Astrocyte (in vitro differentiated cells and primary cell): ENCODE data around the gene ANO6. TPM values are rescaled to one million over a fixed set of nuclear protein-coding genes. Genes with fewer than 3 reads are reported as not detected.

ENCODE experiments used
- DNase-seq: peaks from one replicate; pipeline ENCODE4 v3.0.0-alpha.2; 2010; ENCODE audit warnings: low read depth
- FAIRE-seq: peaks from 2 replicates; lab custom pipeline; 2011; peaks lifted over from hg19 to GRCh38; lab: Jason Lieb, UNC
- H2AFZ ChIP-seq: 2 replicates; pipeline ENCODE4 v1.6.0; 2012; ENCODE audit warnings: low read depth, low read length, inconsistent platforms
- H3K27ac ChIP-seq: 2 replicates; pipeline ENCODE4 v1.5.1; 2011; ENCODE audit warnings: low read depth, low read length, inconsistent platforms
- H3K27me3 ChIP-seq: 2 replicates; pipeline ENCODE4 v1.6.0; 2011; ENCODE audit warnings: low read length, inconsistent platforms; ENCODE audit not compliant: insufficient read depth
- H3K36me3 ChIP-seq: 2 replicates; pipeline ENCODE4 v1.5.1; 2011; ENCODE audit warnings: low read length, inconsistent platforms; ENCODE audit not compliant: insufficient read depth
- H3K4me1 ChIP-seq: 2 replicates; pipeline ENCODE4 v1.5.1; 2011; ENCODE audit warnings: low read length, inconsistent platforms; ENCODE audit not compliant: insufficient read depth
- H3K4me2 ChIP-seq: 2 replicates; pipeline ENCODE4 v1.6.0; 2012; ENCODE audit warnings: low read length, inconsistent platforms
- H3K4me3 ChIP-seq: 2 replicates; pipeline ENCODE4 v1.5.1; 2011; ENCODE audit warnings: low read depth, mild to moderate bottlenecking, low read length, inconsistent platforms; ENCODE audit not compliant: insufficient read depth
- H3K79me2 ChIP-seq: 2 replicates; pipeline ENCODE4 v1.6.0; 2012; ENCODE audit warnings: mild to moderate bottlenecking, low read length, inconsistent platforms; ENCODE audit not compliant: insufficient read depth
- H3K9ac ChIP-seq: 2 replicates; pipeline ENCODE4 v1.6.0; 2012; ENCODE audit warnings: mild to moderate bottlenecking, low read length, inconsistent platforms
- H3K9me3 ChIP-seq: 2 replicates; pipeline ENCODE4 v1.5.1; 2012; ENCODE audit warnings: low read depth, mild to moderate bottlenecking, low read length, inconsistent platforms; ENCODE audit not compliant: insufficient read depth
- H4K20me1 ChIP-seq: 2 replicates; pipeline ENCODE4 v1.6.0; 2012; ENCODE audit warnings: low read length, inconsistent platforms; ENCODE audit not compliant: insufficient read depth
- H3K27ac Mint-ChIP-seq: one replicate; pipeline ENCODE4 v1.8.0; 2021; ENCODE audit warnings: mild to moderate bottlenecking, mixed read lengths; ENCODE audit not compliant: unreplicated experiment
- H3K27me3 Mint-ChIP-seq: one replicate; pipeline ENCODE4 v1.8.0; 2021; ENCODE audit warnings: low read depth, mixed read lengths; ENCODE audit not compliant: unreplicated experiment
- H3K36me3 Mint-ChIP-seq: one replicate; pipeline ENCODE4 v1.8.0; 2021; ENCODE audit warnings: low read depth, mixed read lengths; ENCODE audit not compliant: unreplicated experiment
- H3K4me1 Mint-ChIP-seq: one replicate; pipeline ENCODE4 v1.8.0; 2021; ENCODE audit warnings: low read depth, mixed read lengths; ENCODE audit not compliant: unreplicated experiment
- H3K4me3 Mint-ChIP-seq: one replicate; pipeline ENCODE4 v1.8.0; 2021; ENCODE audit warnings: mild to moderate bottlenecking, moderate library complexity, mixed read lengths; ENCODE audit not compliant: unreplicated experiment
- H3K9me3 Mint-ChIP-seq: one replicate; pipeline ENCODE4 v1.8.0; 2021; ENCODE audit warnings: mild to moderate bottlenecking, mixed read lengths; ENCODE audit not compliant: unreplicated experiment
- EZH2 ChIP-seq: IDR thresholded peaks from 2 replicates; pipeline ENCODE4 v1.6.1; 2012; ENCODE audit warnings: mild to moderate bottlenecking, low read length, inconsistent platforms; ENCODE audit not compliant: insufficient read depth
- total RNA-seq: library from RNA; stranded (reverse); gene quantifications from 2 replicates; pipeline ENCODE4 v1.2.1, GENCODE V29; 2021
- TF ChIP-seq, protein P1 (sequence below): IDR thresholded peaks from 2 replicates; pipeline ENCODE4 v1.5.1; 2011; ENCODE audit warnings: low read depth, mild to moderate bottlenecking, inconsistent platforms, low read length, moderate library complexity; ENCODE audit not compliant: insufficient read depth

Gene ANO6
- total RNA-seq, 1 donor from 2014 or later: 113 TPM

DNA sequence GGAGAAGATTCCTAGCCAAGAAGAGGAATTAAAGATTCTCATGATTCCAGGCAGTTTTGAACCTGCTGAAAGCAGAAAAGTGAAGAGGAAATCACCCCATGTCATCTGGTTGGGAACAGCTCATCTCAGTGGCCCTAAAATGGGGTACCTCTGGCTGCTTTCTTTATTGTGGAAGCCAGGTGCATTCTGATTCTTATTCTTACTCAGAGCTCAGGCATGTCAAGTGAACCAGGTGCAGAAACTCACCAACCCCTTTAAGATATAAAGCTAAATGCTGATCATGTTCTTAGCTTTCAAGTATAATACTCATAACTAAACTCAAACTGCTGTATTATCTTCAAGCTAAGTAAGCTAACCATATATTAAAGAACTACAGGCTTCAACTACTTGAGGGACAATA, 259.7 kb downstream of the ANO6 start:
- no peak overlapping the region for H3K9ac ChIP-seq
- H3K4me2 ChIP-seq: no peak overlapping the region
- H3K27ac Mint-ChIP-seq: no peak overlapping the region
- H3K27me3 ChIP-seq: no peaks in the 10 kb centered on the region
- H3K27ac ChIP-seq: no peak overlapping the region
- H3K9me3 ChIP-seq: no peaks in the 10 kb centered on the region
- TF ChIP-seq, protein P1, sequence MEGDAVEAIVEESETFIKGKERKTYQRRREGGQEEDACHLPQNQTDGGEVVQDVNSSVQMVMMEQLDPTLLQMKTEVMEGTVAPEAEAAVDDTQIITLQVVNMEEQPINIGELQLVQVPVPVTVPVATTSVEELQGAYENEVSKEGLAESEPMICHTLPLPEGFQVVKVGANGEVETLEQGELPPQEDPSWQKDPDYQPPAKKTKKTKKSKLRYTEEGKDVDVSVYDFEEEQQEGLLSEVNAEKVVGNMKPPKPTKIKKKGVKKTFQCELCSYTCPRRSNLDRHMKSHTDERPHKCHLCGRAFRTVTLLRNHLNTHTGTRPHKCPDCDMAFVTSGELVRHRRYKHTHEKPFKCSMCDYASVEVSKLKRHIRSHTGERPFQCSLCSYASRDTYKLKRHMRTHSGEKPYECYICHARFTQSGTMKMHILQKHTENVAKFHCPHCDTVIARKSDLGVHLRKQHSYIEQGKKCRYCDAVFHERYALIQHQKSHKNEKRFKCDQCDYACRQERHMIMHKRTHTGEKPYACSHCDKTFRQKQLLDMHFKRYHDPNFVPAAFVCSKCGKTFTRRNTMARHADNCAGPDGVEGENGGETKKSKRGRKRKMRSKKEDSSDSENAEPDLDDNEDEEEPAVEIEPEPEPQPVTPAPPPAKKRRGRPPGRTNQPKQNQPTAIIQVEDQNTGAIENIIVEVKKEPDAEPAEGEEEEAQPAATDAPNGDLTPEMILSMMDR: no peak
- TF ChIP-seq EZH2: no peak
- H3K4me3 Mint-ChIP-seq: no peak overlapping the region
- H3K4me1 Mint-ChIP-seq: no peaks in the 10 kb centered on the region
- no peak overlapping the region for H3K4me3 ChIP-seq
- H3K79me2 ChIP-seq: no peaks in the 10 kb centered on the region
- no peak for DNase-seq
- no peak for FAIRE-seq
- H3K4me1 ChIP-seq: no peaks in the 10 kb centered on the region
- no peaks in the 10 kb centered on the region for H3K36me3 ChIP-seq
- H3K9me3 Mint-ChIP-seq: peaks cover 21% of the 10 kb centered on the region
- H2AFZ ChIP-seq: no peak overlapping the region
- H3K27me3 Mint-ChIP-seq: no peaks in the 10 kb centered on the region
- no peaks in the 10 kb centered on the region for H4K20me1 ChIP-seq
- H3K36me3 Mint-ChIP-seq: peaks cover 2% of the 10 kb centered on the region

DNA sequence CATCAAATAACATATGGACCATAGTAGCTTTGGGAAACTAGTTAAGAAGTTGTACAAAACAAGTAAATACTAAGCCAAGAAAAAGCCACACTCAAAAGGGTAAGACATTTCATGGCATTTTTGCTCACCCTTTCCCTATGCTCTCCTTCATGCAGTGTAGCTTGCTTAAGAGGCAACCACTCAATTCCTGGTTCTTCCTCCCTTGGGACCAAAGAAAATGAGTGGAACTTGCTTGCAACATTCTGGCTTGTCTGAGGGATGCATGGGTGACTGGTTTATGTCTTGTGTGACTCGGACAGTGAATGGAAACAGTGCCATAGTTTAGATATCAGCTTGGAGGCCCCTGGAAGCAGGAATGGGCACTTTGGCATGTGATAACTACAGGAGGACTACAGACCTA, 261.6 kb downstream of the ANO6 start:
- no peak overlapping the region for H2AFZ ChIP-seq
- H3K4me1 Mint-ChIP-seq: no peaks in the 10 kb centered on the region
- no peak overlapping the region for H3K4me3 ChIP-seq
- no peak overlapping the region for H3K27ac Mint-ChIP-seq
- no peaks in the 10 kb centered on the region for H3K36me3 ChIP-seq
- no peaks in the 10 kb centered on the region for H3K4me1 ChIP-seq
- no peak overlapping the region for H3K4me3 Mint-ChIP-seq
- DNase-seq: no peak
- no peak overlapping the region for H3K9ac ChIP-seq
- no peak overlapping the region for H3K27ac ChIP-seq
- peaks cover 19% of the 10 kb centered on the region for H3K9me3 Mint-ChIP-seq
- no peaks in the 10 kb centered on the region for H3K27me3 Mint-ChIP-seq
- no peaks in the 10 kb centered on the region for H4K20me1 ChIP-seq
- TF ChIP-seq, protein P1: no peak
- TF ChIP-seq EZH2: no peak
- H3K36me3 Mint-ChIP-seq: peaks cover 2% of the 10 kb centered on the region
- FAIRE-seq: no peak
- H3K9me3 ChIP-seq: no peaks in the 10 kb centered on the region
- no peak overlapping the region for H3K4me2 ChIP-seq
- no peaks in the 10 kb centered on the region for H3K27me3 ChIP-seq
- no peaks in the 10 kb centered on the region for H3K79me2 ChIP-seq

DNA sequence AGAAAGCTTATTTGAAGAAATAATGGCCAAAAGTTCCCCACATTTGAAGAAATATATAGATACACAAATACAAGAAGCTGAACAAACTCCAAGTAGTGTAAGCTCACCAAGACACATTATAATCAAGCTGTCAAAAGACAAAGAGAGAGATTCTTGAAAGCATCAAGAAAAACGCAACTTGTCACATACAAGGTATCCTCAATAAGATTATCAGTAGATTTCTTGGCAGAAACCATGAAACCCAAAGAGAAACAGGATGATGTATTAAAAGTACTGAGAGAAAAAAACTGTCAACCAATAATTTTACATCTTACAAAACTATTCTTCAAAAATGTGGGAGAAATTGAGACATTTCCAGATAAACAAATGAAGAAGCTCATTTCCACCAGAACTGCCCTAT, 263.0 kb downstream of the ANO6 start:
- no peak overlapping the region for H3K9ac ChIP-seq
- H2AFZ ChIP-seq: no peak overlapping the region
- H3K27ac ChIP-seq: no peak overlapping the region
- Mint-ChIP-seq H3K4me1 (no peaks in the 10 kb centered on the region), H3K9me3 (peaks cover 16% of the 10 kb centered on the region), H3K4me3 (no peak overlapping the region), H3K27ac (no peak overlapping the region), H3K36me3 (no peaks in the 10 kb centered on the region), H3K27me3 (no peaks in the 10 kb centered on the region)
- H3K9me3 ChIP-seq: no peaks in the 10 kb centered on the region
- no peak overlapping the region for H3K4me2 ChIP-seq
- H4K20me1 ChIP-seq: no peaks in the 10 kb centered on the region
- no peak for TF ChIP-seq EZH2
- TF ChIP-seq, protein P1: no peak
- no peak for FAIRE-seq
- no peaks in the 10 kb centered on the region for H3K4me1 ChIP-seq
- no peaks in the 10 kb centered on the region for H3K36me3 ChIP-seq
- no peak overlapping the region for H3K4me3 ChIP-seq
- DNase-seq: no peak
- H3K79me2 ChIP-seq: no peaks in the 10 kb centered on the region
- no peaks in the 10 kb centered on the region for H3K27me3 ChIP-seq
